Measurements from ENCODE around the gene TMEM208.

Gene TMEM208

DNA sequence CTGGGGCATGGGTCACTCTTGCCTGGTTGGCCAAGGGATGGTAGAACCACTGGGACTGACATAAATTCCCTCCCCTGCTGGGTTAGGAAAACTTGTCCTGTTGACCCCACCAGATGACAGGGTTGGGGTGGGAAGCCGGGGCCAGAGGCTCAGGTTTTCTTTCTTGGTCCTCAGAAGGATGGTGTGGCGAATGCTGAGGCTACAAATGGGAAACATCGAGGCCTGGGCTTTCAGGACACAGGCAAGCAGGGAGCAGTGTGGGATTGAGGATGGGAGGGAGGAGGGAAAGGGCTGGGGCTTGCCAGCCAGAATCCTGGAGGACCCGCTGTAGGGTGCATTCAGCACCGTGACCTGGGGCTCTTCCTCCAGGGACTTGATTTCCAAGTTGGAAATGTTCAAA lies 37.9 kb downstream of the TMEM208 start:
- TF ChIP-seq, protein P1, sequence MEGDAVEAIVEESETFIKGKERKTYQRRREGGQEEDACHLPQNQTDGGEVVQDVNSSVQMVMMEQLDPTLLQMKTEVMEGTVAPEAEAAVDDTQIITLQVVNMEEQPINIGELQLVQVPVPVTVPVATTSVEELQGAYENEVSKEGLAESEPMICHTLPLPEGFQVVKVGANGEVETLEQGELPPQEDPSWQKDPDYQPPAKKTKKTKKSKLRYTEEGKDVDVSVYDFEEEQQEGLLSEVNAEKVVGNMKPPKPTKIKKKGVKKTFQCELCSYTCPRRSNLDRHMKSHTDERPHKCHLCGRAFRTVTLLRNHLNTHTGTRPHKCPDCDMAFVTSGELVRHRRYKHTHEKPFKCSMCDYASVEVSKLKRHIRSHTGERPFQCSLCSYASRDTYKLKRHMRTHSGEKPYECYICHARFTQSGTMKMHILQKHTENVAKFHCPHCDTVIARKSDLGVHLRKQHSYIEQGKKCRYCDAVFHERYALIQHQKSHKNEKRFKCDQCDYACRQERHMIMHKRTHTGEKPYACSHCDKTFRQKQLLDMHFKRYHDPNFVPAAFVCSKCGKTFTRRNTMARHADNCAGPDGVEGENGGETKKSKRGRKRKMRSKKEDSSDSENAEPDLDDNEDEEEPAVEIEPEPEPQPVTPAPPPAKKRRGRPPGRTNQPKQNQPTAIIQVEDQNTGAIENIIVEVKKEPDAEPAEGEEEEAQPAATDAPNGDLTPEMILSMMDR (conservative IDR thresholded peaks at IDR 0.05; ENCODE audit: low read depth): no peak
- no peak for DNase-seq (ENCODE audit: low spot score)
- POLR2A ChIA-PET (ENCODE audit: low non-redundant PET): no interaction called here
- no peak overlapping the region for H3K27ac ChIP-seq
- CTCF ChIA-PET: interaction anchor here (0.8 kb wide), 1 partner anchor 20 kb away, joined by 4 read pairs; no protein-coding TSS in a partner anchor

DNA sequence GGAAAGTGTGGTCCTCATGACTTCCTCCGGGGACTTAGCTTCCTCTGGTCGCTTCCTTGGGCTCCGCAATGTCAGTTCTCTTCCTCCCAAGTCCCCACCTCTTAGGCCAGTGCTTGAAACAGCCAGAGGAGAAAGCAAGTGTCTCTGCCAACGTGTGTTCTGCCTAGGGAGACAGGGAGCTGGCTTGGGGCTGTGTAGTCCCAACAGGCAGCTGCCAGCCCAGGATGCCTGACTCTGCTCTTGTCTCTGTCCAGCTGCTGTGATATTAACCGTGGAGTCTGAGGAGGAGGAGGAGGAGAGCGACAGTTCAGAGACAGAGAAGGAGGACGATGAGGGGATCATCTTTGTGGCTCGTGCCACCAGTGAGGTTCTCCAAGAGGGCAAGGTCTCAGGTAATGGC lies 38.9 kb downstream of the TMEM208 start:
- TF ChIP-seq, protein P1 (conservative IDR thresholded peaks at IDR 0.05; ENCODE audit: low read depth): no peak
- no peak overlapping the region for H3K27ac ChIP-seq
- POLR2A ChIA-PET (ENCODE audit: low non-redundant PET): interaction anchor here (0.9 kb wide), 1 partner anchor 12 kb away, joined by 3 read pairs; no protein-coding TSS in a partner anchor
- DNase-seq (ENCODE audit: low spot score): no peak
- CTCF ChIA-PET: no interaction called here

DNA sequence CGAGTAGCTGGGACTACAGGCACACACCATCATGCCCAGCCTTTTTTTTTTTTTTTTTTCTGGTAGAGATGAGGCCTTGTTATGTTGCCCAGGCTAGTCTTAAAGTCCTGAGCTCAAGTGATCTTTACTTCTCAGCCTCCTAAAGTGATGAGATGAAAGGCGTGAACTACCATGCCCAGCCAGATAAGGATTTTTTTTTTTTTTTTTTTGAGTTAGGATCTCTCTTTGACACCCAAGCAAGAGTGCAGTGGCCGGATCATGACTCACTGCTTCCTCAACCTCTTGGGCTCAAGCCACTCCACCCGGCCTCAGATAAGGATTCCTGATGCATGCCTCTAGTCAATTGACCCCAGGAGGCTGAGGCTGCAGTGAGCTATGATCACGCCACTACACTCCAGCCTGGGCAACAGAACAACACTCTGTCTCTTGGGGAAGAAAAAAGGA lies 41.2 kb downstream of the TMEM208 start:
- no peak overlapping the region; the same call in 1 of the 2 replicates for H3K27ac ChIP-seq
- CTCF ChIA-PET: interaction anchor here (0.5 to 0.7 kb wide), 2 partner anchors 19 to 300 kb away, joined by 3 to 6 read pairs; partner anchors contain the start of gene SLC9A5
- POLR2A ChIA-PET (ENCODE audit: low non-redundant PET): no interaction called here
- TF ChIP-seq, protein P1 (conservative IDR thresholded peaks at IDR 0.05; ENCODE audit: low read depth): no peak
- no peak for DNase-seq (ENCODE audit: low spot score)

DNA sequence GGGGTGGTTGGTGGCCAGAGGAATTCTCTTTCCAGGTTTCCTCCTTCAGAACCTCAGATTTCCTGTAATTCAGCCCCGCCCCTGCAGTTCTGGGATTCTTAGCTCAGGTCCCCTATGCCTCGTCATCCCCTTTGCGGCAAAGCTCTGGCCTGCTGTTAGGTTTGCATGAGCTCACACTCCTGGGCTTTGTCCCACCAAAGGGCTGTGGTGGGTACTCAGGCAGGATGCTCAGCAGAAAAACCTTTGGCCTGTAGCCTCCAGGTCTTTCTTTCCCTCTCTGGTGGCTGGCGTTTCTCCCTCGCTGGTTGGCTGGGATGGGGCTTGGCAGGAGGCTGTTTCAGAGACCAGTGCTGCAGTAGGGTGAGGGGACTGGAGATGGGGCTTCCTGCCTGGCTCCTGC lies 42.8 kb downstream of the TMEM208 start:
- TF ChIP-seq, protein P1 (conservative IDR thresholded peaks at IDR 0.05; ENCODE audit: low read depth): no peak
- CTCF ChIA-PET: no interaction called here
- POLR2A ChIA-PET (ENCODE audit: low non-redundant PET): no interaction called here
- no peak for DNase-seq (ENCODE audit: low spot score)
- peak overlapping the region; percentile 15; the same call in 1 of the 2 replicates for H3K27ac ChIP-seq

DNA sequence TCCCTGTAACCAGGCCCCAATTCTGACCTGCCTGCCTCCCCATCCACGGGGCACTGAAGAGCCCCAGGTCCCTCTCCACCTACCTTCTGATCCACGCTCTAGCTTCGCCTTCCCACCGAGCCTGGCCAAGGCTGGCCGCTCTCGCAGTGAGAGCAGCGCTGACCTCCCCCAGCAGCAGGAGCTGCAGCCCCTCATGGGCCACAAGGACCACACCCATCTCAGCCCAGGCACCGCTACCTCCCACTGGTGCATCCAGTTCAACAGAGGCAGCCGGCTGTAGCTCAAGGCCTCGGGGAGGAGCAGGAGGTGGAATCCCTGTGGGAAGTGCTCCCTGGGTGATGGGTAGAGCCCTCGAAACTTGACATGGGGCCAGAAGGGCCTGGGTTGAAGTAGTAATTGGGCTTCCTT lies 44.0 kb downstream of the TMEM208 start:
- CTCF ChIA-PET: interaction anchor here (1.2 kb wide), 1 partner anchor 11 kb away, joined by 4 read pairs; no protein-coding TSS in a partner anchor
- H3K27ac ChIP-seq: peak overlapping the region; percentile 34
- DNase-seq (ENCODE audit: low spot score): no peak
- TF ChIP-seq, protein P1 (conservative IDR thresholded peaks at IDR 0.05; ENCODE audit: low read depth): no peak
- POLR2A ChIA-PET (ENCODE audit: low non-redundant PET): no interaction called here

DNA sequence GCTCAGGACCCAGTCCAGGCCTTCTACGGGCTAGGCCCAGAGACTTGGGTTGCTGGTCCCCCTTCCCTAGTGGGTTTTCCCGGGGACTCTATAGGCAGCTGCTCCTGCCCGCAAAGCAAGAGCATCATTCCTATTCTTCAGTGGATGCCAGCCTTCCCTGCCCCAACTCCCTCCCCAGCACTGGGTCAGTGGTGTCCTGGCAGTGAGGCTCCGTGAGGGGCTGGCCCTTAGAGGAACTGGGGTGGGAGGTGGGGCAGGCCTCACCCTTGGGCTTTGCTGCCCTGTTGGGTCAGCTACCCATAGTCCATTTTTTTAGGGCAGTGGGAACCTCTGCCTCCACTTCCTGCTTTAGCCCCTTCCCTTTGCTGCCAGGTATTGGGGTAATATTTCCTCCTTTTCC lies 44.5 kb downstream of the TMEM208 start:
- TF ChIP-seq, protein P1 (conservative IDR thresholded peaks at IDR 0.05; ENCODE audit: low read depth): no peak
- peak overlapping the region; percentile 34 for H3K27ac ChIP-seq
- ChIA-PET CTCF (interaction anchor here (1.2 kb wide), 1 partner anchor 11 kb away, joined by 4 read pairs; no protein-coding TSS in a partner anchor), POLR2A (ENCODE audit: low non-redundant PET) (no interaction called here)
- DNase-seq (ENCODE audit: low spot score): no peak

All from RWPE1 (cell line).